Right hindlimb (tissue), 1 donor: Measurements from ENCODE around the gene STAT5B.
"Not testable (repeated sequence)": the region's sequence is repeated elsewhere in the genome, so short reads cannot be mapped to it uniquely, and the experiment has no call there.

ENCODE experiments used
- DNase-seq: peaks from one replicate; pipeline ENCODE4 v3.0.0-alpha.2; 2018

The STAT5B gene

GRCh38 chr17:42225646-42226045 is 50.5 kb downstream of the STAT5B start:
- no peak for DNase-seq

- DNase-seq, result no peak
Observed at GRCh38 chr17:42224651-42225050, 51.5 kb downstream of the STAT5B start.

GRCh38 chr17:42221886-42222745 is 54.1 kb downstream of the STAT5B start:
- DNase-seq, result peak; percentile 32

GRCh38 chr17:42219280-42219679 is 56.9 kb downstream of the STAT5B start:
- not testable (repeated sequence) for DNase-seq

GRCh38 chr17:42214156-42214555 is 62.0 kb downstream of the STAT5B start:
- no peak for DNase-seq

GRCh38 chr17:42212382-42212781 is 63.8 kb downstream of the STAT5B start:
- no peak for DNase-seq

GRCh38 chr17:42211921-42212341 is 64.3 kb downstream of the STAT5B start:
- DNase-seq, result peak; percentile 83

- no peak for DNase-seq
Observed at GRCh38 chr17:42210046-42210445, 66.1 kb downstream of the STAT5B start.

- DNase-seq, result not testable (repeated sequence)
Observed at GRCh38 chr17:42206153-42206612, 70.0 kb downstream of the STAT5B start.

GRCh38 chr17:42203354-42203753 is 72.8 kb downstream of the STAT5B start:
- no peak for DNase-seq

- DNase-seq, result no peak
Observed at GRCh38 chr17:42202696-42203095, 73.5 kb downstream of the STAT5B start.

- no peak for DNase-seq
Observed at GRCh38 chr17:42202159-42202558, 74.0 kb downstream of the STAT5B start.

GRCh38 chr17:42201458-42201772 is 74.8 kb downstream of the STAT5B start:
- DNase-seq, result no peak

GRCh38 chr17:42200706-42201457 is 75.3 kb downstream of the STAT5B start:
- DNase-seq, result no peak

- DNase-seq, result no peak
Observed at GRCh38 chr17:42199416-42200011, 76.7 kb downstream of the STAT5B start.

GRCh38 chr17:42198897-42199296 is 77.3 kb downstream of the STAT5B start:
- DNase-seq, result no peak

- DNase-seq, result no peak
Observed at GRCh38 chr17:42197564-42198156, 78.5 kb downstream of the STAT5B start.

- DNase-seq, result peak; percentile 86
Observed at GRCh38 chr17:42193969-42194899, 82.0 kb downstream of the STAT5B start, which contains the start of gene GHDC. Gene GHDC, minus strand, starts transcription at chr17:42194494. Its CDS starts 913 bp downstream, at chr17:42193581.

- no peak for DNase-seq
Observed at GRCh38 chr17:42193216-42193968, 82.8 kb downstream of the STAT5B start.

- no peak for DNase-seq
Observed at GRCh38 chr17:42192189-42193126, 83.7 kb downstream of the STAT5B start.
